ENCODE data around the gene IGFL1. TPM values are rescaled to one million over a fixed set of nuclear protein-coding genes. Genes with fewer than 3 reads are reported as not detected.
"Not testable (repeated sequence)": the region's sequence is repeated elsewhere in the genome, so short reads cannot be mapped to it uniquely, and the experiment has no call there.

IGFL1 gene
- total RNA-seq (2014; rRNA removed; shearing (Covaris generic)): not detected in 2 replicates
- not detected in 2 replicates for polyA plus RNA-seq (2015; cell fraction: cytosol; rRNA removed)
- not detected in 2 replicates for polyA plus RNA-seq (2015; cell fraction: nucleus; rRNA removed)

- no peak for DNase-seq (ENCODE audit: low read depth, low spot score)
- in situ Hi-C loops (cut with HindIII; ENCODE audit: low pct_unique_long_range_greater_than_20kb, low sequenced_read_pairs): no loop called here
Observed at GRCh38 chr19:46229442-46229841, at the start of gene IGFL1. Gene IGFL1 (plus strand): TSS chr19:46229742. CDS start chr19:46229775, 33 bp downstream.

GRCh38 chr19:46180701-46181387, 48.7 kb upstream of the IGFL1 start:
- in situ Hi-C loops (cut with HindIII; ENCODE audit: low pct_unique_long_range_greater_than_20kb, low sequenced_read_pairs): no loop called here

GRCh38 chr19:46181388-46181779, 48.2 kb upstream of the IGFL1 start:
- DNase-seq (ENCODE audit: low read depth, low spot score): peak; percentile 17
- in situ Hi-C loops (cut with HindIII; ENCODE audit: low pct_unique_long_range_greater_than_20kb, low sequenced_read_pairs): no loop called here

More at GRCh38 chr19:46180701-46181387, 48.7 kb upstream of the IGFL1 start:
- DNase-seq (ENCODE audit: low read depth, low spot score): no peak

GRCh38 chr19:46182476-46182875, 47.1 kb upstream of the IGFL1 start:
- DNase-seq (ENCODE audit: low read depth, low spot score): no peak
- in situ Hi-C loops (cut with HindIII; ENCODE audit: low pct_unique_long_range_greater_than_20kb, low sequenced_read_pairs): no loop called here

- in situ Hi-C loops (cut with HindIII; ENCODE audit: low pct_unique_long_range_greater_than_20kb, low sequenced_read_pairs); DNase-seq (ENCODE audit: low read depth, low spot score): not testable (repeated sequence)
Observed at GRCh38 chr19:46184775-46185710, 44.5 kb upstream of the IGFL1 start.

- in situ Hi-C loops (cut with HindIII; ENCODE audit: low pct_unique_long_range_greater_than_20kb, low sequenced_read_pairs): no loop called here
Observed at GRCh38 chr19:46186101-46186716, 43.3 kb upstream of the IGFL1 start.

GRCh38 chr19:46186717-46187101, 42.8 kb upstream of the IGFL1 start:
- in situ Hi-C loops (cut with HindIII; ENCODE audit: low pct_unique_long_range_greater_than_20kb, low sequenced_read_pairs): no loop called here
- DNase-seq (ENCODE audit: low read depth, low spot score): no peak

More at GRCh38 chr19:46186101-46186716, 43.3 kb upstream of the IGFL1 start:
- no peak for DNase-seq (ENCODE audit: low read depth, low spot score)

GRCh38 chr19:46189971-46190888, 39.3 kb upstream of the IGFL1 start:
- no peak for DNase-seq (ENCODE audit: low read depth, low spot score)
- in situ Hi-C loops (cut with HindIII; ENCODE audit: low pct_unique_long_range_greater_than_20kb, low sequenced_read_pairs): no loop called here

- no peak for DNase-seq (ENCODE audit: low read depth, low spot score)
- in situ Hi-C loops (cut with HindIII; ENCODE audit: low pct_unique_long_range_greater_than_20kb, low sequenced_read_pairs): no loop called here
Observed at GRCh38 chr19:46191356-46191755, 38.2 kb upstream of the IGFL1 start.

GRCh38 chr19:46191972-46192371, 37.6 kb upstream of the IGFL1 start:
- in situ Hi-C loops (cut with HindIII; ENCODE audit: low pct_unique_long_range_greater_than_20kb, low sequenced_read_pairs): no loop called here
- DNase-seq (ENCODE audit: low read depth, low spot score): no peak

GRCh38 chr19:46192626-46192991, 36.9 kb upstream of the IGFL1 start:
- in situ Hi-C loops (cut with HindIII; ENCODE audit: low pct_unique_long_range_greater_than_20kb, low sequenced_read_pairs); DNase-seq (ENCODE audit: low read depth, low spot score): not testable (repeated sequence)

GRCh38 chr19:46192992-46193650, 36.4 kb upstream of the IGFL1 start:
- in situ Hi-C loops (cut with HindIII; ENCODE audit: low pct_unique_long_range_greater_than_20kb, low sequenced_read_pairs): no loop called here
- DNase-seq (ENCODE audit: low read depth, low spot score): no peak

- DNase-seq (ENCODE audit: low read depth, low spot score): no peak
- in situ Hi-C loops (cut with HindIII; ENCODE audit: low pct_unique_long_range_greater_than_20kb, low sequenced_read_pairs): no loop called here
Observed at GRCh38 chr19:46193678-46194077, 35.9 kb upstream of the IGFL1 start.

GRCh38 chr19:46195104-46195503, 34.4 kb upstream of the IGFL1 start:
- no peak for DNase-seq (ENCODE audit: low read depth, low spot score)
- in situ Hi-C loops (cut with HindIII; ENCODE audit: low pct_unique_long_range_greater_than_20kb, low sequenced_read_pairs): no loop called here

GRCh38 chr19:46195919-46196318, 33.6 kb upstream of the IGFL1 start:
- DNase-seq (ENCODE audit: low read depth, low spot score): not testable (repeated sequence)

GRCh38 chr19:46196410-46197124, 33.0 kb upstream of the IGFL1 start:
- DNase-seq (ENCODE audit: low read depth, low spot score): no peak
- in situ Hi-C loops (cut with HindIII; ENCODE audit: low pct_unique_long_range_greater_than_20kb, low sequenced_read_pairs): no loop called here

More at GRCh38 chr19:46195919-46196318, 33.6 kb upstream of the IGFL1 start:
- in situ Hi-C loops (cut with HindIII; ENCODE audit: low pct_unique_long_range_greater_than_20kb, low sequenced_read_pairs): not testable (repeated sequence)

Measured in SK-MEL-5 (cell line).